ENCODE measurements around the gene FOXA1.
"Not testable (repeated sequence)": the region's sequence is repeated elsewhere in the genome, so short reads cannot be mapped to it uniquely, and the experiment has no call there.

Gene FOXA1

DNA sequence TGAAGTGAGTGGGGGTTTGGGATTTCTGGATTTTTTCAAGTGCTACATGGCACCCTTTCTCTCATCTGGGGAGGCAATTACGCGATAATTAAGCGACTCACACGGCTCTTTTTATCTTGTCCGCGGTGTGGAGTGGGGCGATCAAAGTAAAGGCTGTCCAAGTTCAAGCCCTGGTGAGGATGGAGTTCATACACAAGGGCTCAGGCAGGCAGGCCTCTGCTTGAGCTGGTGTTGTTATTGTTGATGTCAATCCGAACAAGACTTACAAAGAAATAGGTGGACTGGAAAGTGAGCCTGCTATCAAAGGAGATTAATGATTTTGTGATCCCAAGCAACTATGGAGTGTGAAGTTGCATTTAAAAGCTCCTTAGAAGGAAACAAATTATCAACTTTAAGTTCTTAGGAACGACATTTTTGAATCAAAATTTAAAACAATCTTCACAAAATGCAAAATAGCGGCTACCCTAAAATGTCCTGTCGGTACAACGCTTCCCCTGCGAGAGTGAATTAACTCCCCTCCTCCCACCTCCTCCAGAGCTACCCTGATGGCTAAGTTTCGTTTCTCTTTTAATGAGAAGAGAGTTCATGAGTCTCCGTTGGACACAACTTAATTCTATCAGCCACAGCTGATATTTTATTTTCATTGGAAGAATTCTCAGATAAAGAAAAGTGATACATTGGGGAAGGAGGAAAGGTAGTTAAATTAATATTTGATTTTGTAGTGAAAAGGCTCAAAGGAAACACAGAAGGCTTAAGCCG lies 5.9 kb downstream of the FOXA1 start:
- no peak for DNase-seq

GRCh38 chr14:37588667-37588955 lies 6.4 kb downstream of the FOXA1 start:
- no peak for DNase-seq

GRCh38 chr14:37587881-37588666 lies 7.0 kb downstream of the FOXA1 start:
- no peak for DNase-seq

GRCh38 chr14:37587131-37587803 lies 7.8 kb downstream of the FOXA1 start:
- DNase-seq = no peak

- no peak for DNase-seq
These were observed 8.3 kb downstream of the FOXA1 start for GRCh38 chr14:37586797-37587130.

DNA sequence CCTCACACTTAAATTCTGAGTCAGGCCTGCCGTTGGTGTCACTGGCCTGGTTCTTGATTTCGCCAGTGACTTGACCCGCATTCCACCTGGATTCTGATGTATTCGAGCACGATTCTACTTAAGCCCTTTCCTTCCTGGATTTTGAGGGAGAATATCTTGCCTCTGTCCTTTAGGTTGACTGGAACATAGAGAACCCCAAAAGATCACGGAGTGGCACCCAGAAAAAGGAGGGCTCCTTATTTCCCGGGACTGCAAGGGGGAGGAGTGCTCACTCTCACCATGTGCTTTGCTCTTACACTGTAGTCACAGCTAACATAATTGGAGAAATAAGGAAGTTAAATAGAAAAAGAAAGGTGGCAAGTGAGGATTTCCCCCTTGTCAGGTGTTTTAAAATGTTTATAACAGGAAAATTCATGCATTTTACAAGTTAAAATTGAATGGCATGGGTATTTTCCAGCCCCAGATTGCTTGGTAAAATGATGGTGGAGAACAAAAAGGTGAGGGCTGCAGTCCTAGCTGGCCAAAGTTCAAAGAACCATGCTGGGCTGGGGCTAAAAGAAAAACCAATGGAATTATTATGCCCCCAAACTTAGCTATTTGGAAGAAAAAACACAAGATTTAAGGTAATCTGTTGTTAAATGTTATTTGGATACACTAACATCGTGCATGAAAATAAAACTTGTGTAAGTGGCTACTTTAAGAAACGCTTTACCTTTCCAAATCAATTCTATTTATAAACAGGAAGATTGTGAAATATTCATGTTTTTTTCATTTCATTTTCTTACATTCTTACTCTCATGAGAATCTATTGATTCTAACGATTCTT lies 8.9 kb downstream of the FOXA1 start:
- no peak for DNase-seq

DNA sequence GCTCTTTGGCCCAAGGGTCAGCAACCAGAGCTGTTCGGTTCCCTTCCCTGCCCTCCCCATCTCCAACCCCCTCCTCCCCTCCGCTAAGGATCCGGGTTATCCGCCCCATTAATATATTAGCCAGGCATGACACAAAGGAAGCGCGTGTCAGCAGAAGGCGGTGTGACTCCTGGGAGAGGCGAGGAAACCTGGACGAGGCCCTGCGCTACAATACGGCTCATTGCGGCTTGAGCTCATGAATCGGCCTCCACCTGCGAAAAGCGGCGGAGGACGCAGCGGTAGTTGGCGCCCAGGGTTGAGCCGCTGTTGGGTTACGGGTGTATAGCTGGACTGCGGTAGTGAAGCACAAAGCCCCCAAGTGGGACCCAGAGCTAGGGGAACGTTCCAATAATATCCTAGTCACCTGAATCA lies 9.9 kb downstream of the FOXA1 start:
- DNase-seq = no peak

DNA sequence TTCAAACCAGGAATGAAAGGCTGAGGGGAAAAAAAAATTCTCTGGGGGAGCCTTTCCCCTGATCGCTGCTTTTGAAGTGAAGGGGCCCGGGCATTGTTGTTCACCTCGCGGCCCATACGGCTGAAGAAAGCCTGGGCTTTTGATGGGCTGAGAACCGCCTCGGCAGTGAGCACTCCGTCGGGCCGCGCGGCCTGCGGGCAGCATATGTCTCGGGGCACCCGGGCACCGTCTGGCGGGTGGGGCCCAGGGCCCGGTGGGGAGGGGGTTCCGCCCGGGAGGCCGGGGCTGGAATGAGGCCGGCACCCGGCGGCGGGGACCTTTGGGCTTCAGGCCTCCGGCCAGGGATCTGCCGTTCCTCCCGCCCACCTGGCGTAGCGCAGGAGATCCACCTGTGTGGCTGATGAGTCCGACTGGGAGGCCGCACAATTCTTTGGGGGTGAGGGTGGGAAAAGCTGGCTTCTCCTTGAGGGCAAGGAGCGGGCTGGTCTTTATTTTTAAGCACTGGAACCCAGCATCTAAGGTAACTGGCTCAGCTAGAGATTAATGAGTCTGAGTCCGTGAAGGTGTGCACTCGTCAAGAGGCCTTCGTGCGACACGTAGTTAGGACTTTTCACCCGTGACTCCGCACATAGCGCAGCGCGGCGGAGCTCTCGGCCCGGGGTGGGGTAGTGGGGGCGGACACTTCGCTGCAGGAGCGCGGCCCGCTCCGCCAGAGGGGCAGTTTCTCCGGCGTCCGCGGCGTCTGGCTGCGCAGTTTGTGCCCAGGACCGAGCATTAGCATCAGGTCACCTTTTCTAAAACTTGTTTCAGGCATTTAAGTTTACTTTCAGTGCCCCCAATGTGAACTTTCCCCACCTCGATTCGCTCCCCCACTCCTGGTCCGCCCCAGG lies 10.6 kb downstream of the FOXA1 start:
- DNase-seq = no peak

GRCh38 chr14:37583358-37584210 lies 11.5 kb downstream of the FOXA1 start:
- DNase-seq = peak; percentile 52

- no peak for DNase-seq
These were observed 14.9 kb downstream of the FOXA1 start for GRCh38 chr14:37580146-37580545.

DNA sequence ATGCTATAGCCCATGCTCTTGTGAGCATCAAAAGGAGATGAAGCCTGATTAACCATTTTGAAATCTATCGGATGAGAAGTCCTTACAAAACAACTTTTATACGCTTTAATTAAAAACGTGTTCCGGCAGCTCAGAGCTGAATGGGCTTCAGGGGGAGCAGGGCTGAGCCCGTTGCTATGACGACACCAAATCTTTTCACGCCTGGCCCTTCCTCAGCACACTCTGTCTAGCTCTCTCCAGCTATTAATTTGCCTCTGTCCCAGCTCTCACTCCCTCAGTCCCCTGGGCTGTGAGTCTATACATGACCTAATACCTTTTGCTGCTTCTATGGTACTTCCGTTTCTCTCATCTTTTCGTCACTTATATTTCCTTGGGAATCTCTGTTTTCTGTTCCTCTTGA lies 15.8 kb downstream of the FOXA1 start:
- no peak for DNase-seq

GRCh38 chr14:37573356-37573755 lies 21.7 kb downstream of the FOXA1 start:
- no peak for DNase-seq

DNA sequence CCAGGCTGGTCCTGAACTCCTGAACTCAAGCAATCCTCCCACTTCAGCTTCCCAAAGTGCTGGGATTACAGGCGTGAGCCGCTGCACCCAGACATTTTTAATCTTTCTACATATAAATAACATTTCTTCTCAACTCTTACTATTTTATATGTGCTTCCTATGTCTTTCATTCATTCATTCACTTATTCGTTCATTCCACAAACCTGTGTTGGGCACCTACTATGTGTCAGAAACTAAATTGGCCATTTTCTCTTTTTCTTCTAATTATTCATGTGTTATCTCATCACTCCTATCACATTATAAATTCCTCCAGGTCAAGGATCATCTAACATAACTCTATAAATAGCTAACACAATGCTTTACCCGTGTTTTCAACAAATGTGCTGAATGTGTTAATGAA lies 23.7 kb downstream of the FOXA1 start:
- DNase-seq = no peak

GRCh38 chr14:37569729-37570128 lies 25.3 kb downstream of the FOXA1 start:
- no peak for DNase-seq

DNA sequence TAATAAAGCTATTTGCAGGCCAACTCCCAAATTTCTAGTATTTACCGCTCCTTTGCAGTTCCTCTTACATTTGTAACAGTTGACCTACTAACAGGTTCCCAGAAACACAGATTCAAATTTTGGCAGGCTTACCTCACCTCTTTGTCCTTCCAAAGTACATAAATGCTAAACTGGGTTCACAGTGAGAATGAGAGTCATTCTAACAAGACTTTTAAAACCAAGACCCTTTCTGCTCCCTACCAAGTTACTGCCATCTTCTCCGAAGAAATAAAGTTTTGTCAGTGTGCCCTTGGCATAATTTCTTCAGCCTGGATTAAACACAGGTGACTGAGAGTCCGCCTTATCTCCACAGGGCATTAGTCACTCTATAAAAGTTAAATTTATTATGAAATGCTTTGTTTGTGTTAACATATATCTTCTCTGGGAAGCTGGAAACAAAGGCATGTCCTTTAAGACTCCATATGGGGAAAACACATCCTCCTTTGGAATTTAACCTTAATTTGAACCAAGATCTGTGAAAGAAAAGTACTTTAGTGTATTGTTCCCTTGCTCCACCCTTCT lies 28.2 kb downstream of the FOXA1 start:
- DNase-seq = no peak

DNA sequence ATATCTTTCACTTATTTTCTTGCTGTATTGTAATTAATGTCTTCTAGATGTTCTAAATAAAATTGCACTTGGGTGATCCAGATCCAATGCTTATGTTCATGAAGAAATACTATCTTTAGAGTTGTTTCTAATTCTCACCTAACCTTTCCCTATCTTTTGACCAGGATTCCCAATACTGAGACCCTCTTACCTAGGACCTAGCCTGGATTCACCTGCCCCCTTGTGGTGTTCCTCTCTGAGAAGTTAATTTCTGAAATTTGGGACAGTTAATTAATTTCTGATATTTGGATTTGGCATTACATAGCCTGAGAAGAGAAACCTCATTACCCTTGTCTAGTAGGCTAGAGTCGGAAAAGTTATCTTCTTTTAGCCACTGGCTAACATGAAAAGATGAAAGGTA lies 29.5 kb downstream of the FOXA1 start:
- DNase-seq = no peak

GRCh38 chr14:37563189-37563588 lies 31.9 kb downstream of the FOXA1 start:
- no peak for DNase-seq

DNA sequence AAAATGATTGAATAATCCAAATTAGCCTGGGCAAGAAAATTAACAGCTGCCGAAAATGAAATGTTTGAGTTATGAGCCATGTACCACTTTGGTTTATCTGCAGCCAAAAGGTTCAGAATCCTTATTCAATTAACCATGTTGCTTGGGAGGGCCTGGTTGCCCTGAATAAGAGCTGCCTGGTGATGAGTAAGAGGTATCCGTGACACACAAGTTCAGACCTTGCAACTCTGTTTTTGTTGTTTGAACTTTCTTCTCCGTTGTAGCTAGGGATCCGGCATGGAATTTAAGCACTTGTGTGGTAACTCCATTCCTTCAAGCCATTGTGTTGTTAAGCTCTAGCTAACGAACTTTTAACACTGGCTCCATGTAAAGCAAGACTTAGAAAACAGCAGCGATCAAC lies 35.7 kb downstream of the FOXA1 start:
- no peak for DNase-seq

- DNase-seq = no peak
These were observed 36.3 kb downstream of the FOXA1 start for GRCh38 chr14:37558740-37559139.

DNA sequence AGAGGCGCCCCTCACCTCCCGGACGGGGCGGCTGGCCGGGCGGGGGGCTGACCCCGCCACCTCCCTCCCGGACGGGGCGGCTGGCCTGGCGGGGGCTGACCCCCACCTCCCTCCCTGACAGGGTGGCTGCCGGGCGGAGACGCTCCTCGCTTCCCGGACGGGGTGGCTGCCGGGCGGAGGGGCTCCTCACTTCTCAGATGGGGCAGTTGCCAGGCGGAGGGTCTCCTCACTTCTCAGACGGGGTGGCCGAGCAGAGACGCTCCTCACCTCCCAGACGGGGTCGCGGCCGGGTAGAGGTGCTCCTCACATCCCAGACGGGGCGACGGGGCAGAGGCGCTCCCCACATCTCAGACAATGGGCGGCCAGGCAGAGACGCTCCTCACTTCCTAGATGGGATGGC lies 39.5 kb downstream of the FOXA1 start:
- DNase-seq = not testable (repeated sequence)

Measured in NCI-H1436 (cell line).